HUES64 (cell line): ENCODE results near the gene IWS1.
"Not testable (repeated sequence)": the region's sequence is repeated elsewhere in the genome, so short reads cannot be mapped to it uniquely, and the experiment has no call there.

Experiments
- H3K27ac ChIP-seq: 2 replicates; pipeline ENCODE4 v1.7.0; 2013; ENCODE audit warnings: low read depth, low read length, inconsistent platforms
- H3K27me3 ChIP-seq: 2 replicates; pipeline ENCODE4 v1.6.1; 2013; ENCODE audit warnings: mild to moderate bottlenecking, low read length; ENCODE audit not compliant: insufficient read depth
- H3K36me3 ChIP-seq: 2 replicates; pipeline ENCODE4 v1.6.1; 2013; ENCODE audit warnings: mild to moderate bottlenecking, low read length; ENCODE audit not compliant: insufficient read depth
- H3K4me1 ChIP-seq: 2 replicates; pipeline ENCODE4 v1.6.1; 2013; ENCODE audit warnings: mild to moderate bottlenecking, low read length, moderate library complexity; ENCODE audit not compliant: insufficient read depth
- H3K4me3 ChIP-seq: 2 replicates; pipeline ENCODE4 v1.5.1; 2013; ENCODE audit warnings: mild to moderate bottlenecking, low read length, moderate library complexity
- H3K9ac ChIP-seq: 2 replicates; pipeline ENCODE4 v1.6.1; 2013; ENCODE audit warnings: mild to moderate bottlenecking, low read depth, low read length
- H3K9me3 ChIP-seq: 2 replicates; pipeline ENCODE4 v1.6.1; 2013; ENCODE audit warnings: low read depth, low read length; ENCODE audit not compliant: insufficient read depth
- WGBS: fragments of 150-250, 120-280 bp; methylation state at CpG from one replicate; pipeline ENCODE4 v1.1.7; 2013; ENCODE audit warnings: missing lambda C conversion rate; 5-methylcytosine and 5-hydroxymethylcytosine counted together

IWS1 gene

GRCh38 chr2:127527001-127527804 is 914 bp upstream of the IWS1 start:
- Histone ChIP-seq H3K4me1 (peaks cover 17% of the 10 kb centered on the region), H3K27ac (peak overlapping the region; percentile 99), H3K9ac (peak overlapping the region; percentile 98), H3K36me3 (peaks cover 21% of the 10 kb centered on the region), H3K4me3 (peak overlapping the region; percentile 67), H3K27me3 (no peaks in the 10 kb centered on the region), H3K9me3 (no peaks in the 10 kb centered on the region)
- WGBS = 25% methylated on average over 13 of the region's 13 CpGs

GRCh38 chr2:127525691-127526131 is 578 bp downstream of the IWS1 start:
- under 1% methylated on average over 19 of the region's 19 CpGs for WGBS
- H3K27me3 ChIP-seq = no peaks in the 10 kb centered on the region
- H3K9me3 ChIP-seq = no peaks in the 10 kb centered on the region
- H3K4me3 ChIP-seq = peak overlapping the region; percentile 67
- peaks cover 17% of the 10 kb centered on the region for H3K4me1 ChIP-seq
- peak overlapping the region; percentile 98 for H3K9ac ChIP-seq
- peak overlapping the region; percentile 99 for H3K27ac ChIP-seq
- peaks cover 34% of the 10 kb centered on the region for H3K36me3 ChIP-seq

GRCh38 chr2:127524198-127524834 is 2.0 kb downstream of the IWS1 start:
- peaks cover 46% of the 10 kb centered on the region for H3K36me3 ChIP-seq

GRCh38 chr2:127523269-127523939 is 2.9 kb downstream of the IWS1 start:
- Histone ChIP-seq H3K27me3 (no peaks in the 10 kb centered on the region), H3K4me3 (no peak overlapping the region), H3K9me3 (no peaks in the 10 kb centered on the region), H3K4me1 (peaks cover 14% of the 10 kb centered on the region), H3K36me3 (peaks cover 53% of the 10 kb centered on the region), H3K27ac (no peak overlapping the region), H3K9ac (no peak overlapping the region)
- 92% methylated on average over 7 of the region's 8 CpGs for WGBS

More at GRCh38 chr2:127524198-127524834, 2.0 kb downstream of the IWS1 start:
- not testable (repeated sequence) for H3K27ac ChIP-seq, H3K9ac ChIP-seq, H3K4me3 ChIP-seq, H3K27me3 ChIP-seq, H3K9me3 ChIP-seq
- H3K4me1 ChIP-seq = peaks cover 17% of the 10 kb centered on the region
- WGBS = 98% methylated on average over 6 of the region's 7 CpGs

GRCh38 chr2:127520424-127520823 is 5.9 kb downstream of the IWS1 start:
- H3K9ac ChIP-seq = no peak overlapping the region
- no peak overlapping the region for H3K4me3 ChIP-seq
- 88% methylated on average over 4 of the region's 4 CpGs for WGBS
- H3K27ac ChIP-seq = no peak overlapping the region
- H3K4me1 ChIP-seq = peaks cover 6% of the 10 kb centered on the region
- no peaks in the 10 kb centered on the region for H3K9me3 ChIP-seq
- peaks cover 77% of the 10 kb centered on the region for H3K36me3 ChIP-seq
- H3K27me3 ChIP-seq = no peaks in the 10 kb centered on the region

- no peak overlapping the region for H3K27ac ChIP-seq
- H3K4me3 ChIP-seq = no peak overlapping the region
- H3K4me1 ChIP-seq = peaks cover 26% of the 10 kb centered on the region
- H3K36me3 ChIP-seq = peaks cover 73% of the 10 kb centered on the region
- no peak overlapping the region for H3K9ac ChIP-seq
- no peaks in the 10 kb centered on the region for H3K27me3 ChIP-seq
- WGBS = 92% methylated on average over 2 of the region's 2 CpGs
- no peaks in the 10 kb centered on the region for H3K9me3 ChIP-seq
These were observed 8.8 kb downstream of the IWS1 start for GRCh38 chr2:127517465-127517864.

GRCh38 chr2:127516041-127516762 is 10.1 kb downstream of the IWS1 start:
- Histone ChIP-seq H3K36me3 (peaks cover 66% of the 10 kb centered on the region), H3K4me3 (no peak overlapping the region), H3K4me1 (peaks cover 26% of the 10 kb centered on the region), H3K27me3 (no peaks in the 10 kb centered on the region), H3K9ac (no peak overlapping the region), H3K9me3 (no peaks in the 10 kb centered on the region), H3K27ac (no peak overlapping the region)
- 91% methylated on average over 14 of the region's 14 CpGs for WGBS

GRCh38 chr2:127515383-127515915 is 10.8 kb downstream of the IWS1 start:
- peaks cover 26% of the 10 kb centered on the region for H3K4me1 ChIP-seq
- H3K36me3 ChIP-seq = peaks cover 64% of the 10 kb centered on the region
- H3K9ac ChIP-seq = no peak overlapping the region
- no peaks in the 10 kb centered on the region for H3K9me3 ChIP-seq
- no peak overlapping the region for H3K27ac ChIP-seq
- WGBS = 86% methylated on average over 6 of the region's 6 CpGs
- no peak overlapping the region for H3K4me3 ChIP-seq
- H3K27me3 ChIP-seq = no peaks in the 10 kb centered on the region

- Histone ChIP-seq H3K4me3 (no peak overlapping the region), H3K4me1 (peaks cover 26% of the 10 kb centered on the region), H3K9me3 (no peaks in the 10 kb centered on the region), H3K27ac (no peak overlapping the region), H3K36me3 (peaks cover 55% of the 10 kb centered on the region), H3K27me3 (no peaks in the 10 kb centered on the region), H3K9ac (no peak overlapping the region)
- 93% methylated on average over 13 of the region's 13 CpGs for WGBS
These were observed 11.8 kb downstream of the IWS1 start for GRCh38 chr2:127514485-127514884.

- Histone ChIP-seq H3K9ac (no peak overlapping the region), H3K27ac (no peak overlapping the region), H3K4me3 (no peak overlapping the region), H3K36me3 (peaks cover 51% of the 10 kb centered on the region), H3K4me1 (peaks cover 26% of the 10 kb centered on the region), H3K27me3 (no peaks in the 10 kb centered on the region), H3K9me3 (no peaks in the 10 kb centered on the region)
- WGBS = 92% methylated on average over 10 of the region's 10 CpGs
These were observed 12.2 kb downstream of the IWS1 start for GRCh38 chr2:127514076-127514475.
